ENCODE measurements around the gene RAP1GAP2. TPM values are rescaled to one million over a fixed set of nuclear protein-coding genes. Genes with fewer than 3 reads are reported as not detected.
"Not testable (repeated sequence)": the region's sequence is repeated elsewhere in the genome, so short reads cannot be mapped to it uniquely, and the experiment has no call there.

The RAP1GAP2 gene
- total RNA-seq, 2 experiments from 2014 or later = 1.9 to 2.3 TPM

DNA sequence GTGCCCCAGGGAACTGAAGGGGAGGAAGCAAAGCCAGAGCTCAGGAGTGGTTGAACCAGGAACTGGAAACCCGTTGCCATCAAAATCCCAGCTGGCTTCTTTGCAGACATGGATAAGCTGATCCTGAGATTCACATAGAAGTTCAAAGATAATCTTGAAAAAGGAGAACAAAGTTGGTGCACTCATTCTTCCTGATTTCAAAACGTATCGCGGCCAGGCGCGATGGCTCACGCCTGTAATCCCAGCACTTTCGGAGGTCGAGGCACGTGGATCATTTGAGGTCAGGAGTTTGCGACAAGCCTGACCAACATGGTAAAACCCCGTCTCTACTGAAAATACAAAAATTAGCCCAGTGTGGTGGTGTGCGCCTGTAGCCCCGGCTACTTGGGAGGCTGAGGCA is 7.1 kb downstream of the RAP1GAP2 start:
- Mint-ChIP-seq H3K9me3 (no peaks in the 10 kb centered on the region), H3K27ac (no peak overlapping the region), H3K27me3 (no peaks in the 10 kb centered on the region), H3K4me1 (ENCODE audit: low read depth) (peaks cover 8% of the 10 kb centered on the region), H3K36me3 (peaks cover 5% of the 10 kb centered on the region), H3K4me3 (no peak overlapping the region)
- no peak for DNase-seq
- intact Hi-C loops (cut with micrococcal nuclease) = no loop called here
- ChIA-PET CTCF (interaction anchor here (1.2 to 2.4 kb wide), 4 partner anchors 11 to 45 kb away, joined by 3 to 9 read pairs (median 4); no protein-coding TSS in a partner anchor), POLR2A (no interaction called here)

DNA sequence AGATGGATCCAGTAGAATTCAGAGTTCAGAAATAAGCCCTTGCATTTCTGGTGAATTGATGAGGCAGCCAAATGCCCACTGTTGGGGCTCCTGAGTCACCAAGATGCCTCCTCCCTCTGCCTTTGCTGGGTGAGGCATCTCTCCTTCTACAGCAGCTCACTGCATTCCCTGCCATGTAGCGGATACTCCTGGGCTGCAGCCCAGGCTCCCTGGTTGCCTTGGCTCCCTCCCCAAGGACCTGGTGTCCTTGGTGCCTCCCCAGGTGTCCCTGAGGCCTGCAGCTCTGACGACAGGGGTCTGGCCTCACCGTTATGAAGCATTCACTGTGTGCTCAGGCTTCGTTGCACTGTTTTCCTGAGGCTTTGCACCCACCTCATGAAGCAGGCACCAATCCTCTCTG is 7.7 kb downstream of the RAP1GAP2 start:
- H3K4me3 Mint-ChIP-seq = no peak overlapping the region
- POLR2A ChIA-PET = no interaction called here
- H3K27me3 Mint-ChIP-seq = no peaks in the 10 kb centered on the region
- no peak overlapping the region for H3K27ac Mint-ChIP-seq
- intact Hi-C loops (cut with micrococcal nuclease) = no loop called here
- H3K36me3 Mint-ChIP-seq = peaks cover 5% of the 10 kb centered on the region
- CTCF ChIA-PET = interaction anchor here (1.3 kb wide), 1 partner anchor 18 kb away, joined by 3 read pairs; no protein-coding TSS in a partner anchor
- H3K4me1 Mint-ChIP-seq (ENCODE audit: low read depth) = peaks cover 6% of the 10 kb centered on the region
- no peak for DNase-seq
- no peaks in the 10 kb centered on the region for H3K9me3 Mint-ChIP-seq

DNA sequence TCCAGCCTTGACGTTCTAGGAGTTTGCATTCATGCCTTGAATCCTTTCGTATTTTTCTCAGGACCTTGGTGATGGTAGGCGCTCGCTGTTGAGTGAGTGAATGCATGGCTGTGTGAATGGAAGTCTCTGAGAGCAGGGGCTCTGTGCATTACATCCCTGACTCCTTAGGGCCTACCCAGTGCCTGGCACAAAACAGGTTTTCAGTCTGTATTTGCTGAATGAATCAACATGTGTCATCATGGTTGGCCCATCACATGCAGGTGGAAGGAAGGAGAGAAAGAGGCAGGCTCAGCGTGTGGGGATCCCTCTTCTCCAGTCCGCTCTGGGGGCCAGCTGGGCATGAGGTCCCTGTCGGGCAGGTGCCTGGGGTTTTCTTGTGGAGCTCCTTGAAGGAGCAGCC is 8.7 kb downstream of the RAP1GAP2 start:
- peaks cover 5% of the 10 kb centered on the region for H3K36me3 Mint-ChIP-seq
- ChIA-PET CTCF (interaction anchor here (0.8 to 1.4 kb wide), 4 partner anchors 9 to 22 kb away, joined by 3 to 6 read pairs (median 4); partner anchors contain the start of gene RAP1GAP2), POLR2A (no interaction called here)
- no peak overlapping the region for H3K27ac Mint-ChIP-seq
- H3K4me1 Mint-ChIP-seq (ENCODE audit: low read depth) = peaks cover 5% of the 10 kb centered on the region
- no peaks in the 10 kb centered on the region for H3K9me3 Mint-ChIP-seq
- DNase-seq = no peak
- no peak overlapping the region for H3K4me3 Mint-ChIP-seq
- intact Hi-C loops (cut with micrococcal nuclease) = no loop called here
- H3K27me3 Mint-ChIP-seq = no peaks in the 10 kb centered on the region

DNA sequence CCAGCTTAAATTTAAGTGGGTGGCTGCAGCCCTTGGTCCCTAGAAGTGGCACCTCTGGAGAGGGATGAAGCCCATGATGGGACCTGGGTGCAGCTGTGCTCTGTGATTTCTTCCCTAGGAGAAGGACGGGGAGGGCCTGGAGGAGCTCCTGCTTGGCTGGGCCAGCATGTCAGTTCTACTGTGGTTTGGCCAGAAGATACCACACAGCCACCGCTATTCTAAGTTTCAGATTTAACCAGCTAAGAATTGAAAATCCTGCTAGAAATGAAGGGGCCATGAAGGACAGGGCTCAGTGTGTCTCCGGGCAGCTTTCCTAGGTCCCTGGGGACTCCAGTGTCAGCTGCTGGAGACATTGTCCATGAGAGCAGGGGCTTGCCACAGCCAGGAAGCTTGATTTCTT is 9.7 kb downstream of the RAP1GAP2 start:
- POLR2A ChIA-PET = no interaction called here
- no peak for DNase-seq
- peaks cover 5% of the 10 kb centered on the region for H3K36me3 Mint-ChIP-seq
- peaks cover 5% of the 10 kb centered on the region for H3K4me1 Mint-ChIP-seq (ENCODE audit: low read depth)
- no peak overlapping the region for H3K27ac Mint-ChIP-seq
- CTCF ChIA-PET = interaction anchor here (0.7 to 1.4 kb wide), 5 partner anchors 8 to 21 kb away, joined by 3 to 6 read pairs (median 3); partner anchors contain the start of gene RAP1GAP2
- H3K4me3 Mint-ChIP-seq = no peak overlapping the region
- H3K9me3 Mint-ChIP-seq = no peaks in the 10 kb centered on the region
- no peaks in the 10 kb centered on the region for H3K27me3 Mint-ChIP-seq
- intact Hi-C loops (cut with micrococcal nuclease) = no loop called here

DNA sequence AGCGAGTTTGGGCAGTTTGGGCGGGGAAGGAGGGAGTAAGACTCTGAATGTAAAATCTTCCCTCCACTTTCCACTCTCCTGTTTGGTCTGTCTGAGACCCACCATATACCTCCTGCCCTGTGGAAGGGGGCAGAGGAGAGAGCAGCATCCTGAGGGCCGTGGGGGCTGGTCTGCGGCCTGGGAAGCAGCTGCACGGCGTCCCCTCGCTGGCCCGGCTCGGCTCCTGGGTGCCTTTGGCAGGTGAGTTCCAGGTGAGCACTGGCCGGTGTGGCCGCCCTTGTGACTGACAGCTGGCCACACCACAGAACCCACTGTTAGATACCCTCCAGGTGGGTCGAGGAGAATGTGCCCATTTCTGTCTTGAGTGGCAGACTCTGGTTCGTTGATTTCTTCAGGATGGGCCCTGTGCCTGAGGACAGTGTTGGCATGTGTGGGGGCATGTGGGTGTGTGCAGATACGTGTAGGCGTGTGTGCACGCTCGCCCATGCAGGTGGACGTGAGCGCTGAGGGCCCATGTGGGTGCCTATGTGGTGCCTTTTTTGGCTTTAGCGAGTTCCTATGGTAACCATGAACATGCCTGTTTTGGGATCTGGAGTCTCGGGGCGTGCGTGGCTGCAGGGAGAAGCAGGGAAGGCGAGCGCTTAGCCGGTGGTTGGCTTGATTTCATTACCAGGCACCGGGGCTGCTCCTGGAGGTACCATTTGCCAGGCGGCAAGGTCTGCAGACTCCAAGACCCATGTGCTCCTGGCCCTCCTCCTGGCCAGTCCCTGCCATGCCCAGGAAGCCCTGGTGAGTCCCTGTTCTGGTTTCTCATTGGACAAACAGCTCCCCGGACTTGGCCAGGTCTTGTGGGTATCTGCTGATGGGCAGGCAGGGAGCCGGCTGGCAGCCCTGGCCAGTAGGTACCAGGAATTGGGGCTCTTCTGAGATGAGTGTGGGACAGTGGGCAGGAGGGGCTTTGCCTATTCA is 12.4 kb downstream of the RAP1GAP2 start:
- intact Hi-C loops (cut with micrococcal nuclease) = no loop called here
- Mint-ChIP-seq H3K36me3 (peaks cover 1% of the 10 kb centered on the region), H3K27me3 (peaks cover 3% of the 10 kb centered on the region), H3K4me1 (ENCODE audit: low read depth) (peaks cover 8% of the 10 kb centered on the region), H3K4me3 (no peak overlapping the region), H3K9me3 (no peaks in the 10 kb centered on the region), H3K27ac (no peak overlapping the region)
- no peak for DNase-seq
- ChIA-PET CTCF (interaction anchor here (1.3 kb wide), 1 partner anchor 40 kb away, joined by 3 read pairs; no protein-coding TSS in a partner anchor), POLR2A (no interaction called here)

DNA sequence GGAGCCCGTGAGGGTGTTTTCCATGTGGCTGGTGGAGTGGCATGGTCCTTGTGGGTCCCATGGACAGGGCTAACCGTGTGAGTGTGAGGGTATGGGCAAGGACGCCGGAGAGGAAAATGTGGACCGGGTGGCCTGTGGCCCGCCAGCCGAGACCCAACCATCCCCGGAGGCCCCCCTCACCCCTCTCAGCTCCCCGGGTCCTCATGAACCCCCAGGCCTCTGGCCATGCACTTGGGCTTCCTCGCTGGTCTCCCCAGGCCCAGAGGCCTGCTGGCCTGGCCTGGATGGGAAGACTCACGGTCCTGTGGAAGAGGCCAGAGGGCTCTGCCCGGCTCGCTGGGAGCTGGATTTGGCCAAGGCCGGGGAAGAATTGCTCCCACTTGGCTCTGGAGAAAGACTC is 13.1 kb downstream of the RAP1GAP2 start:
- ChIA-PET CTCF (no interaction called here), POLR2A (no interaction called here)
- no peak overlapping the region for H3K4me3 Mint-ChIP-seq
- no peak for DNase-seq
- H3K4me1 Mint-ChIP-seq (ENCODE audit: low read depth) = peaks cover 13% of the 10 kb centered on the region
- H3K9me3 Mint-ChIP-seq = no peaks in the 10 kb centered on the region
- H3K27me3 Mint-ChIP-seq = peaks cover 6% of the 10 kb centered on the region
- H3K27ac Mint-ChIP-seq = no peak overlapping the region
- intact Hi-C loops (cut with micrococcal nuclease) = no loop called here
- H3K36me3 Mint-ChIP-seq = peaks cover 1% of the 10 kb centered on the region

DNA sequence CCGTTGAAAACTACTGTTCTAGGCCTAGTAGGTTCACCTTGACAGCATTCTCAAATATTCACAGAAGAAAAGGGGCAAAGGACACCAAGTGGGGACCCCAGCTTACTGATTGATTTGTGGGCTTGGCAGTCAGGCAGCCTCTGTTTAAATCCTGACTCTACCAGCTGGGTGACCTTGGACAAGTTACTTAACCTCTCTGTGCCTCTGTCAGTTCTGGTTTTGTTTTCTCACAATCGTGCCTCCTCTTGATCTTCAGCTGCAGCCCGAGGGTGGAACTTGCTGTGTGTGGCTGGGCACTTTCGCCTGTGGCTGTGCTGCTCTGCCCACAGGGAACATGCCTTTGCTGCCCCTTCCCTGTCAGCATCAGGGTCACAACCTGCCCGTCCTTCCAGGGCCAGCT is 17.8 kb downstream of the RAP1GAP2 start:
- Mint-ChIP-seq H3K27ac (no peak overlapping the region), H3K4me3 (peak overlapping the region; percentile 13), H3K36me3 (no peaks in the 10 kb centered on the region), H3K27me3 (peaks cover 6% of the 10 kb centered on the region), H3K9me3 (no peaks in the 10 kb centered on the region), H3K4me1 (ENCODE audit: low read depth) (peaks cover 17% of the 10 kb centered on the region)
- intact Hi-C loops (cut with micrococcal nuclease) = loop anchor here (1.0 to 2.0 kb wide), 2 partner anchors 22 to 103 kb away; partner anchors contain the start of gene CLUH
- no peak for DNase-seq
- ChIA-PET POLR2A (interaction anchor here (1.0 to 1.8 kb wide), 2 partner anchors 18 to 21 kb away, joined by 3 to 15 read pairs; partner anchors contain the start of gene RAP1GAP2), CTCF (interaction anchor here (0.9 to 2.3 kb wide), 10 partner anchors 8 to 235 kb away, joined by 3 to 20 read pairs (median 6); partner anchors contain the start of gene RAP1GAP2)

DNA sequence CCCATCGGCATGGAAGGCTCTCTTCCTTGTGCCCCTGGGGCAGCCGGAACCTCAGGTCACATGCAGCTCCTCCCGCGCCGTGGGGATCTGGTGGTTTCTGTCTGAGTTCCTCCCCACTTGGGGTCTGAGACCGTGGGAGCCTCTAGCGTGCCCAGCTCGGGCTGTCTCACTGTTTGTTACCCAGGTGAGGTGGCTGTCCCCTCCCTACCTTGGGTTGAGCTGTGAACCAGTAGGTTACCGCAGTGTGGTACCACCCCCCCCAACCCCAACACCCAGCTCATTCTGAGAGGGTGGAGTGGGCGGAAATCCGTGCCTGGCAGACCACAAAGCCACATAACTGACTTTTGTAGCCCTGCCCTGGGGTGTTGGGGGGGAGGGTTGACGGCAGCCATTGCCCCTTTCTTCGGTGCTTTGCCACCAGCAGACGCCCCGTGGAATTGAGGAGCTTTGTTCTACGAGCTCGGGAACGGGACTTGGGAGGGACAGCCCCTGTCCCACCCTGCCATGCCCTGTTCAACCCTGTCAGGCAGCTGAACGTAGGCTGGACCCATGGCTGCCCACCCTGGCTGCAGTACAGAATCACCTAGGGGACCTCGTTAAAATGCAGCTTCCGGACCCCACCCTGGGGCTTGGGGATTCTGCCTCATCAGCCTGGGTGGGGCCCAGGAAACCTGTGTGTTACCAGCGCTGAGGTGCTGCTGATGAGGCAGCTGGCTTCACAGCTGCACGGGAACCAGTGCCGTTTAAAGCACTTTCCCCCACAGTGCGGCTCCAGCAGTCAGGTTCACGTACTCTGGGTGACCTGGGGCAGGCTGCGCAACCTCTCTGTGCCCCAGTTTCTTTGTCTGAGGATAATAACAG is 18.5 kb downstream of the RAP1GAP2 start:
- Mint-ChIP-seq H3K27ac (peak overlapping the region; percentile 23), H3K9me3 (no peaks in the 10 kb centered on the region), H3K36me3 (no peaks in the 10 kb centered on the region), H3K27me3 (peaks cover 6% of the 10 kb centered on the region), H3K4me1 (ENCODE audit: low read depth) (peaks cover 17% of the 10 kb centered on the region), H3K4me3 (peak overlapping the region; percentile 13)
- CTCF ChIA-PET = interaction anchor here (0.8 to 2.3 kb wide), 13 partner anchors 9 to 234 kb away, joined by 3 to 20 read pairs (median 5); partner anchors contain the start of gene RAP1GAP2
- intact Hi-C loops (cut with micrococcal nuclease) = loop anchor here (1.0 to 2.0 kb wide), 2 partner anchors 22 to 104 kb away; partner anchors contain the start of gene CLUH
- DNase-seq = peak; percentile 95
- POLR2A ChIA-PET = interaction anchor here (1.0 to 1.8 kb wide), 2 partner anchors 19 to 22 kb away, joined by 3 to 15 read pairs; partner anchors contain the start of gene RAP1GAP2

DNA sequence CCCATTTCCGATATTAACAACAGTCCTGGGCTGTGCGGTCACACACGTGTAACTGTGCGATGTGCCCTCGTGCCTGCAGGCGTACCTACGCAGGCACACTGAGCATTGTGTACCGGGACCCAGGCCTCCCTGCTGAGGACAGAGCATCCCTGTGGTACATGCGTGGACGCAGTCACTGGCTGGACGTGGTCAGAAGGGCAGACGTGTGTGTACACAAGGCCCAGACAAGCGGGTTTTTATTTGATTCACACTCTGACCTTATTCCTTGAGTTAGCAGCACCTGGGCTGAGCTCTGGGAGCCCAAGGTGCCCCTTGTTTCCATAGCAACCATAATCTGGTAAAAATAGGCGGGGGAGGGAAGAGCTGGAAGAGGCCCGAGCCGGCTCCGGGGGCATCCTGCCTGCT is 19.5 kb downstream of the RAP1GAP2 start:
- ChIA-PET CTCF (interaction anchor here (2.3 kb wide), 1 partner anchor 30 kb away, joined by 20 read pairs; no protein-coding TSS in a partner anchor), POLR2A (no interaction called here)
- Mint-ChIP-seq H3K4me3 (no peak overlapping the region), H3K27ac (no peak overlapping the region), H3K4me1 (ENCODE audit: low read depth) (peaks cover 17% of the 10 kb centered on the region), H3K9me3 (no peaks in the 10 kb centered on the region), H3K36me3 (no peaks in the 10 kb centered on the region), H3K27me3 (peaks cover 6% of the 10 kb centered on the region)
- intact Hi-C loops (cut with micrococcal nuclease) = loop anchor here (2.0 kb wide), 1 partner anchor 105 kb away; the partner anchor contains the start of gene CLUH
- DNase-seq = no peak

DNA sequence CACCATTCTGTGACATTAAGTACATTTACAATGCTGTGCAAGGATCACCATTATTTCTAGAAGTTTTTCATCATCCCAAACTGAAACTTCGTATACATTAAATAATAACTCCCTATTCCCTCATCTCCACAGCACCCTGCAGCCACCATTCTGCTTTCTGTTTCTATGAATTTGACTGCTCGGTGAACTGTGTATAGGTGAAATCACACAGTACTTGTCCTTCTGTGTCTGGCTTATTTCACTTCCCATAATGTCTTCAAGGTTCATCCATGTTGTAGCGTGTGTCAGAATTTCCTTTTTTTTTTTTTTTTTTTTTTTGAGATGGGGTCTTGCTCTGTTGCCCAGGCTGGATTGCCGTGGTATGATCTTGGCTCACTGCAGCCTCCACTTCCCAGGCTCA is 20.4 kb downstream of the RAP1GAP2 start:
- Mint-ChIP-seq H3K36me3 (no peaks in the 10 kb centered on the region), H3K27ac (no peak overlapping the region), H3K27me3 (peaks cover 6% of the 10 kb centered on the region), H3K9me3 (no peaks in the 10 kb centered on the region), H3K4me1 (ENCODE audit: low read depth) (peaks cover 17% of the 10 kb centered on the region), H3K4me3 (no peak overlapping the region)
- intact Hi-C loops (cut with micrococcal nuclease) = no loop called here
- DNase-seq = no peak
- POLR2A ChIA-PET = no interaction called here
- CTCF ChIA-PET = no interaction called here

DNA sequence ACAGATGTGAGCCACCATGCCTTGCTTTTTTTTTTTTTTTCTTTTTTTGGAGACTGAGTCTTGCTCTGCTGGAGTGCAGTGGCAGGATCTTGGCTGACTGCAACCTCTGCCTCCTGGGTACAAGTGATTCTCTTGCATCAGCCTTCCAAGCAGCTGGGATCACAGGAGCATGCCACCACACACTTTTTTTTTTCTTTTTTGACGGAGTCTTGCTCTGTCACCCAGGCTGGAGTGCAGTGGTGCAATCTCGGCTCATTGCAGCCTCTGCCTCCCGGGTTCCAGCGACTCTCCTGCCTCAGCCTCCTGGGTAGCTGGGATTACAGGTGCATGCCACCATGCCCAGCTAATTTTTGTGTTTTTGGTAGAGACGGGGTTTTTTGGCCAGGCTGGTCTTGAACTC is 23.1 kb downstream of the RAP1GAP2 start:
- intact Hi-C loops (cut with micrococcal nuclease); H3K27me3 Mint-ChIP-seq; DNase-seq; H3K4me1 Mint-ChIP-seq (ENCODE audit: low read depth); CTCF ChIA-PET; POLR2A ChIA-PET; H3K9me3 Mint-ChIP-seq; H3K27ac Mint-ChIP-seq; H3K4me3 Mint-ChIP-seq; H3K36me3 Mint-ChIP-seq: not testable (repeated sequence)
